Measurements from ENCODE around the gene UQCR11. TPM values are rescaled to one million over a fixed set of nuclear protein-coding genes. Genes with fewer than 3 reads are reported as not detected.

Gene UQCR11
- total and polyA plus RNA-seq, 2 donors (not counting 3 experiments of a cell fraction or from before 2014, with no cell fraction given) = 165 to 210 TPM

- Histone ChIP-seq H2AFZ (ENCODE audit: low read depth, low read length) (no peak overlapping the region), H3K4me3 (replicated peaks in 1 of 3; ENCODE audit: insufficient read depth in 1 of 3, low read depth in 1 of 3, low read length in 3 of 3) (no peak overlapping the region), H3K9me3 (replicated peaks; ENCODE audit: control insufficient read depth, insufficient read depth, low read length) (no peaks in the 10 kb centered on the region), H3K4me2 (ENCODE audit: insufficient read depth, low read length) (no peak overlapping the region), H3K27ac (ENCODE audit: insufficient read depth, low read depth, low read length) (no peak overlapping the region), H3K36me3 (ENCODE audit: control insufficient read depth in 2 of 2, extremely low read depth in 1 of 2, insufficient read depth in 2 of 2, low read length in 2 of 2) (peaks cover 17 to 67% of the 10 kb centered on the region in 2 experiments), H3K27me3 (ENCODE audit: control insufficient read depth in 2 of 2, insufficient read depth in 2 of 2, low read length in 2 of 2) (no peaks in the 10 kb centered on the region), H4K20me1 (replicated peaks; ENCODE audit: control insufficient read depth, extremely low read depth, insufficient read depth, low read length) (no peaks in the 10 kb centered on the region), H3K4me1 (ENCODE audit: control insufficient read depth, extremely low read depth, insufficient read depth, low read length) (no peaks in the 10 kb centered on the region), H3K9ac (replicated peaks; ENCODE audit: extremely low read depth, insufficient read depth, low read length) (no peak overlapping the region), H3K9me1 (replicated peaks; ENCODE audit: control insufficient read depth, extremely low read depth, insufficient read depth, low read length) (no peaks in the 10 kb centered on the region), H3K79me2 (ENCODE audit: control insufficient read depth, insufficient read depth, low read length) (no peaks in the 10 kb centered on the region)
- no peak for DNase-seq (ENCODE audit: low read depth, low spot score)
- BruUV-seq (replicated peaks) = no TSS peak
- intact Hi-C loops (cut with micrococcal nuclease) = no loop called here
- dilution Hi-C loops (cut with MboI; ENCODE audit: extremely low pct_ligation_motif_present, low sequenced_read_pairs) = no loop called here
- ChIA-PET CTCF (interaction anchor here (1.6 kb wide), 1 partner anchor 70 kb away, joined by 4 read pairs; no protein-coding TSS in a partner anchor), POLR2A (interaction anchor here (0.6 kb wide), 1 partner anchor 44 kb away, joined by 8 read pairs; no protein-coding TSS in a partner anchor)
- FAIRE-seq = no peak
- TF ChIP-seq POLR2AphosphoS5 (IDR thresholded peaks at IDR 0.05; ENCODE audit: insufficient read depth, low read depth, low read length) = no peak
- TF ChIP-seq MYC (IDR thresholded peaks at IDR 0.05; ENCODE audit: low read depth, low read length) = no peak
- no peak for TF ChIP-seq FOS (IDR thresholded peaks at IDR 0.05; ENCODE audit: borderline replicate concordance, insufficient read depth, low read length)
- TF ChIP-seq GATA2 (IDR thresholded peaks at IDR 0.05; ENCODE audit: insufficient read depth, insufficient read length, low read depth, low read length) = no peak
- no peak for TF ChIP-seq POLR2A (IDR thresholded peaks at IDR 0.05; ENCODE audit: low read depth, low read length)
- no peak for TF ChIP-seq JUN (IDR thresholded peaks at IDR 0.05; ENCODE audit: borderline replicate concordance, insufficient read depth, insufficient read length, low read depth)
- TF ChIP-seq EZH2 (IDR thresholded peaks at IDR 0.05; ENCODE audit: borderline replicate concordance, low read depth, low read length, severe bottlenecking) = no peak
- no peak for TF ChIP-seq CTCF (IDR thresholded peaks at IDR 0.05; ENCODE audit: extremely low read depth in 1 of 2, insufficient read depth in 1 of 2, low read depth in 1 of 2, low read length in 2 of 2)
- TF ChIP-seq, protein P1, sequence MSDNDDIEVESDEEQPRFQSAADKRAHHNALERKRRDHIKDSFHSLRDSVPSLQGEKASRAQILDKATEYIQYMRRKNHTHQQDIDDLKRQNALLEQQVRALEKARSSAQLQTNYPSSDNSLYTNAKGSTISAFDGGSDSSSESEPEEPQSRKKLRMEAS (IDR thresholded peaks at IDR 0.05; ENCODE audit: insufficient read depth, insufficient read length) = no peak
Measured at GRCh38 chr19:1616875-1617274, 11.6 kb upstream of the UQCR11 start.
